ENCODE data around the gene KRTAP10-11.

The KRTAP10-11 gene

GRCh38 chr21:44611551-44611950, 34.7 kb upstream of the KRTAP10-11 start:
- no peak for DNase-seq (ENCODE audit: low read depth)
- H3K4me3 ChIP-seq (ENCODE audit: low read depth, low read length): no peak overlapping the region
- TF ChIP-seq MAX (IDR thresholded peaks at IDR 0.05; ENCODE audit: low read depth, low read length) (no peak), POLR2A (IDR thresholded peaks at IDR 0.05; ENCODE audit: extremely low read depth, insufficient read length) (no peak), MYC (IDR thresholded peaks at IDR 0.05; ENCODE audit: low read depth, low read length) (no peak), CTCF (IDR thresholded peaks at IDR 0.05; ENCODE audit: low read depth, low read length) (no peak)

GRCh38 chr21:44612029-44612486, 34.2 kb upstream of the KRTAP10-11 start, which contains the start of gene KRTAP10-8:
KRTAP10-8 (plus strand) TSS chr21:44612079; CDS start chr21:44612101, 22 bp downstream.
- no peak within 1 kb of the TSS for H3K4me3 ChIP-seq (ENCODE audit: low read depth, low read length)
- DNase-seq (ENCODE audit: low read depth): no peak
- TF ChIP-seq MAX (IDR thresholded peaks at IDR 0.05; ENCODE audit: low read depth, low read length): no peak
- no peak for TF ChIP-seq CTCF (IDR thresholded peaks at IDR 0.05; ENCODE audit: low read depth, low read length)
- TF ChIP-seq MYC (IDR thresholded peaks at IDR 0.05; ENCODE audit: low read depth, low read length): no peak
- no peak for TF ChIP-seq POLR2A (IDR thresholded peaks at IDR 0.05; ENCODE audit: extremely low read depth, insufficient read length)

DNA sequence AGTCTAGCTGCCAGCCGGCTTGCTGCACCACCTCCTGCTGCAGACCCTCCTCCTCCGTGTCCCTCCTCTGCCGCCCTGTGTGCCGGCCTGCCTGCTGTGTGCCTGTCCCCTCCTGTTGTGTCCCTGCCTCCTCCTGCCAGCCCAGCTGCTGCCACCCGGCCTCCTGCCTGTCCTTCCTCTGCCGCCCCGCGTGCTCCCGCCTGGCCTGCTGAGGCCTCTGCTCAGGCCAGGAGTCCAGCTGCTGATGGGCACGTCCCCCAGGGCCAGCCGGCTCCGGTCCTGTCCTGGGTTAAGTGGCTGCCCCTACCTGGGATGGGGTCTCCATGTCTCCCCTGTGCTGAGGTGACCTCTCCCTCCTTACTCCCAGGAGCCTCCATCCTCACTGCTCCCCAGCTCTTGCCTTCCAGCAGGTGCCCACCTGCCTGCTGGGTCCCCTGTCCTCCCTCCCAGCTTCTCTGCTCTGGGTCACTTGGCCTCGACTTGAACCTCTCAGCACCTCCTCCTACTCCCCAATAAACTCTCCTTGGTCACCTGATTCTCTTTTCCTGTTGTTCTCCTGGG, 33.5 kb upstream of the KRTAP10-11 start:
- no peak for DNase-seq (ENCODE audit: low read depth)
- no peak overlapping the region for H3K4me3 ChIP-seq (ENCODE audit: low read depth, low read length)
- TF ChIP-seq POLR2A (IDR thresholded peaks at IDR 0.05; ENCODE audit: extremely low read depth, insufficient read length) (no peak), MAX (IDR thresholded peaks at IDR 0.05; ENCODE audit: low read depth, low read length) (no peak), CTCF (IDR thresholded peaks at IDR 0.05; ENCODE audit: low read depth, low read length) (no peak), MYC (IDR thresholded peaks at IDR 0.05; ENCODE audit: low read depth, low read length) (no peak)

GRCh38 chr21:44613386-44614155, 32.6 kb upstream of the KRTAP10-11 start:
- DNase-seq (ENCODE audit: low read depth): no peak

DNA sequence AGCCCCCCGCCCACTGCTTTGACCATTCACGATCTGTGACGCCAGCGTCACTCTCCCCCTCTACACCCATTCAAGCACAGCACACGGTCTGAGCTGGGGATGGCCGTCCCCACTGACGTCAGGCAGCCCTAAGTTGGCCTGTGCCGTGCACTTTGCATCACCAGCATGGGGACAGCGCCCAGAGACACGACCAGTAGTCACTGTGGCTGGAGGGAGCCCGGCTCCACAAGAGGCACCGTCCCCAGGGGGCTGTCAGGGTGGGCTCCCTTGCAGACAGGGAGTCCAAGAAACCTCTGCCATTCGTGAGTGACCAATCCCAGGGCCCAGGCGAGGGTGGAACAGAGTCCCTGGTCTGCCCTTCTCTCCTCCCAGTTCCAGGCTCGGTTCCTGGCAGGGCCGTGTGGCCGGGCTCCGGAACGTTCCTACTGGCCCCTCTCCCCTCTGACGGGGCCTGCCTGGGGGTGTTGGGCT, 32.0 kb upstream of the KRTAP10-11 start:
- no peak for TF ChIP-seq CTCF (IDR thresholded peaks at IDR 0.05; ENCODE audit: low read depth, low read length)
- TF ChIP-seq MYC (IDR thresholded peaks at IDR 0.05; ENCODE audit: low read depth, low read length): no peak
- no peak for TF ChIP-seq POLR2A (IDR thresholded peaks at IDR 0.05; ENCODE audit: extremely low read depth, insufficient read length)
- TF ChIP-seq MAX (IDR thresholded peaks at IDR 0.05; ENCODE audit: low read depth, low read length): no peak
- DNase-seq (ENCODE audit: low read depth): no peak
- no peak overlapping the region for H3K4me3 ChIP-seq (ENCODE audit: low read depth, low read length)

More at GRCh38 chr21:44613386-44614155, 32.6 kb upstream of the KRTAP10-11 start:
- no peak for TF ChIP-seq CTCF (IDR thresholded peaks at IDR 0.05; ENCODE audit: low read depth, low read length)
- TF ChIP-seq POLR2A (IDR thresholded peaks at IDR 0.05; ENCODE audit: extremely low read depth, insufficient read length): no peak
- TF ChIP-seq MAX (IDR thresholded peaks at IDR 0.05; ENCODE audit: low read depth, low read length): no peak
- TF ChIP-seq MYC (IDR thresholded peaks at IDR 0.05; ENCODE audit: low read depth, low read length): no peak
- no peak overlapping the region for H3K4me3 ChIP-seq (ENCODE audit: low read depth, low read length)
